K562 (cell line): Measurements from ENCODE around the gene TTC5.
A peak's percentile ranks its signal among the peaks of the same experiment; 100 is the strongest.

Experiments used
- HDAC6 ChIP-seq: IDR thresholded peaks from 2 replicates; pipeline ENCODE4 v1.6.1; 2012; ENCODE audit warnings: low read depth, mild to moderate bottlenecking, control low read depth, inconsistent platforms, low read length, moderate library complexity
- MYBL2 ChIP-seq, 2 experiments: fragments of 450-650 bp in 1 of 2; sonication (generic) in 1 of 2; formaldehyde crosslinking in 1 of 2; IDR thresholded peaks; 2 replicates each; pipeline versions ENCODE4 v1.6.1 to v1.8.1; 2017 to 2022; ENCODE audit warnings: borderline replicate concordance in 1 of 2, inconsistent platforms in 1 of 2, low read depth in 1 of 2, mild to moderate bottlenecking in 1 of 2, missing genetic modification reagents in 1 of 2, moderate library complexity in 1 of 2
- RBM39 ChIP-seq: fragments of 200-400 bp; formaldehyde crosslinking; optimal IDR thresholded peaks from 2 replicates; pipeline ENCODE3; 2018; ENCODE audit warnings: low read depth, low read length
- TF ChIP-seq, protein P1 (sequence below), 2 experiments: fragments of 450-650 bp; formaldehyde crosslinking in 1 of 2; IDR thresholded peaks; 2 replicates each; pipeline versions ENCODE4 v1.4.0 to v1.6.1; 2014 to 2020; ENCODE audit warnings: mild to moderate bottlenecking in 2 of 2, borderline replicate concordance in 1 of 2, low read depth in 1 of 2

DNA sequence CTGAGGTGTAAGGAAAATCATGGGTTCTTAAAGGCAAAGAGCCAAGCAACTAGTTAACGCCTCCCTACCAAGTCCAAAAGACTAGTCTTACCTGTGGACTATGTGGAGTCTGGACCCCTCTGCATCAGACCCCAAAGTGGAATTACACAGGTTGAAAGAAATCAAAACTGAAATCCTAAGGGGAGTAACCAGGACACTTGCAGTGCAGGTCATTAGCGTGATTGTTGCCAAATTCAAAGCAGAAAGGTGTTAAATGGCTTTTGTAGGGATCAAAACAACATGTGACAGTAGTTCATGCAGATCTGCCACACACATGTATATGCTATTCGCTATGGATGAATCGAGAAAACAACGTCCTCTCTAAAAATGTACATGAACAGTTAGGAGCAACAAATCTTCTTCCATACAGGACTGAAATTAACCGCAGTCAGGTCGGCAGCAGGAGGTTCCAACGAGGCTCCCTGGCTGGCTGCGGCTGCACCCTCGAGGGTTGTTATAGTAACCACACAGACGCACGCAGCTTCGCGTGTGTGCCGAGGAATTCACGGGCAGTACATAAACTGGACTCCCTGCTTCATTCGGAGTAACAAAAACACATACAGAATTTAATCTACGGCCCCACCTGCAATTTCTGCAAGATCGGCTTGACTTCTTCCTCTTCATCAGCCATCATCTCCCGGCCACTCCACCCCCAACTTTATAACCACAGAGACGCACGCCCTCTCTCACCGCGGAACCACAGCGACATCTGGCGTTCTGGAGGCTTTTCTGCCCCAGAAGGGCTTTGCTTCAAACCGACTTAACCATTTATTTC lies at the start of gene TTC5:
- TF ChIP-seq, protein P1, sequence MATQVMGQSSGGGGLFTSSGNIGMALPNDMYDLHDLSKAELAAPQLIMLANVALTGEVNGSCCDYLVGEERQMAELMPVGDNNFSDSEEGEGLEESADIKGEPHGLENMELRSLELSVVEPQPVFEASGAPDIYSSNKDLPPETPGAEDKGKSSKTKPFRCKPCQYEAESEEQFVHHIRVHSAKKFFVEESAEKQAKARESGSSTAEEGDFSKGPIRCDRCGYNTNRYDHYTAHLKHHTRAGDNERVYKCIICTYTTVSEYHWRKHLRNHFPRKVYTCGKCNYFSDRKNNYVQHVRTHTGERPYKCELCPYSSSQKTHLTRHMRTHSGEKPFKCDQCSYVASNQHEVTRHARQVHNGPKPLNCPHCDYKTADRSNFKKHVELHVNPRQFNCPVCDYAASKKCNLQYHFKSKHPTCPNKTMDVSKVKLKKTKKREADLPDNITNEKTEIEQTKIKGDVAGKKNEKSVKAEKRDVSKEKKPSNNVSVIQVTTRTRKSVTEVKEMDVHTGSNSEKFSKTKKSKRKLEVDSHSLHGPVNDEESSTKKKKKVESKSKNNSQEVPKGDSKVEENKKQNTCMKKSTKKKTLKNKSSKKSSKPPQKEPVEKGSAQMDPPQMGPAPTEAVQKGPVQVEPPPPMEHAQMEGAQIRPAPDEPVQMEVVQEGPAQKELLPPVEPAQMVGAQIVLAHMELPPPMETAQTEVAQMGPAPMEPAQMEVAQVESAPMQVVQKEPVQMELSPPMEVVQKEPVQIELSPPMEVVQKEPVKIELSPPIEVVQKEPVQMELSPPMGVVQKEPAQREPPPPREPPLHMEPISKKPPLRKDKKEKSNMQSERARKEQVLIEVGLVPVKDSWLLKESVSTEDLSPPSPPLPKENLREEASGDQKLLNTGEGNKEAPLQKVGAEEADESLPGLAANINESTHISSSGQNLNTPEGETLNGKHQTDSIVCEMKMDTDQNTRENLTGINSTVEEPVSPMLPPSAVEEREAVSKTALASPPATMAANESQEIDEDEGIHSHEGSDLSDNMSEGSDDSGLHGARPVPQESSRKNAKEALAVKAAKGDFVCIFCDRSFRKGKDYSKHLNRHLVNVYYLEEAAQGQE (IDR thresholded peaks at IDR 0.05; ENCODE audit: borderline replicate concordance), result peak; percentile 40; the same call in 1 of the 2 replicates
- TF ChIP-seq, protein P1 (CRISPR knock-in tag; IDR thresholded peaks at IDR 0.05; ENCODE audit: low read depth), result no peak
- TF ChIP-seq MYBL2 (IDR thresholded peaks at IDR 0.05; ENCODE audit: low read depth) (no peak), MYBL2 (CRISPR knock-in tag; IDR thresholded peaks at IDR 0.05; ENCODE audit: borderline replicate concordance) (no peak), HDAC6 (no peak), RBM39 (no peak)
